GM20431 (cell line): ENCODE data around the gene UFSP2.

Source experiments
- in situ Hi-C: fragments of 300-500 bp; cut with MseI, MboI; formaldehyde crosslinking; loops from one replicate; pipeline ENCODE4 v1.15.0; 2020; ENCODE audit warnings: low sequenced_read_pairs; ENCODE audit not compliant: unreplicated experiment

UFSP2 gene

GRCh38 chr4:185358959-185359358 is 66.8 kb downstream of the UFSP2 start:
- in situ Hi-C loops, result no loop called here

GRCh38 chr4:185358514-185358913 is 67.2 kb downstream of the UFSP2 start:
- in situ Hi-C loops, result no loop called here

- in situ Hi-C loops, result no loop called here
Measured at GRCh38 chr4:185357733-185358440, 67.9 kb downstream of the UFSP2 start.

DNA sequence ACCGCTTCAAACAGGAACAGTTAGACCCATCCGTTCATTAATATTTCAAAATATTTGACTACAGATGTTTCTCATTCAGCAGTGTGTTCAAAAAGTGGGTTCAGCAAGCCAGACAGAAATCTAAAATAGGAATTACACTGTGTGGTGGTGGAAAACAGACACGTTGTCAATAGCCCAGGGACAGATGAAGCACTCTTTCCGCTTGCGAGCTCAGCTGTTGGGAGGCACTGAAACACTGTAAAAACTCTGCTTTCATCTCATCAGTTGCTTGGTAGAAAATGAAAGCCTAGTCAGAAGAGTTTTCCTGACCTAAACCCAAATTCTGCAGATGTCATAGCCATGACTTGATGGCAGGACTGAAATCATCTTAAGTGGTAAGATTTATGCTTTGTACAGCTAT is 68.6 kb downstream of the UFSP2 start:
- in situ Hi-C loops, result no loop called here

DNA sequence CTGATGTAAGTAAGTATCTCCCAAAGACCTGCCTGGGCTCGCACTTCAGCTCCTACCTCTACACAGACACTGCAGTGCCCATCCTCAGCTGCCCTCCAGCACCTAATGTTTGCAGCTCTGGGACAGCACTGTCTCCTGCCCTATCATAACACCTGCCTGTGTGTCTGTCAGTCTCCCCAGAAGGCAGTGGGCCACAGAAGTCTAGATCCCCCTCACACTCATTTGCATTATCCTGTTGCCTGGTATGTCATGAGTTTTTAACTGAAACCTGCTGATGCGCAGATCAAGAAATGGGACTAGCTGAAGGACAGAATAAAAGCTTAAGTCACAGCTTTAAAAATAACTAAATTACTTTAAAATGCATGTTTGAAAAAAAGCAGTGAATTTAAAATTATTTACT is 73.0 kb downstream of the UFSP2 start:
- in situ Hi-C loops, result no loop called here

GRCh38 chr4:185352202-185352601 is 73.6 kb downstream of the UFSP2 start:
- in situ Hi-C loops, result no loop called here

DNA sequence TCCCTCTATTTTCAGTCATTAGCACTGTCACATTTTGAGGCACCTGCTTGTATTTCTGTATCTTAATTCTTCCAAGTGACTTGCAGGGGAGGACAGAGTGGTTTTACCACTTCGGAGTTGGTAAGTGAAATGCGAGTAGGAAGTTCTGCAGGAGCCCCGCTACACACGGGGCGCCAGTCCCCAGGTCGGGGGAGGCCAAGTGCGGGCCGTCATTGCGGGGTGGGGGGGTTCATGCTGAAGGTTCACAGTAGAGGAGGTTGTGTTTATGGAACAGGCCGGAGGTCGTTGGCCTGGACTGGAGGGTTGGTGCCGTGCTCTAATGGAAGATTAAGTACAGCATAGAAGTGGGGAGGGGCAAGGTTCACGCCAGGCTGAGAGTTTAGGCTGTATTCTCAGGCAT is 74.1 kb downstream of the UFSP2 start:
- in situ Hi-C loops, result no loop called here
